ENCODE data around the gene VASH1. TPM values are rescaled to one million over a fixed set of nuclear protein-coding genes. Genes with fewer than 3 reads are reported as not detected.

VASH1 gene
- total and polyA plus RNA-seq, 2 of the 13 experiments (the other 11 are each of a cell fraction or from before 2014, with no cell fraction given): 0.11 to 0.24 TPM

DNA sequence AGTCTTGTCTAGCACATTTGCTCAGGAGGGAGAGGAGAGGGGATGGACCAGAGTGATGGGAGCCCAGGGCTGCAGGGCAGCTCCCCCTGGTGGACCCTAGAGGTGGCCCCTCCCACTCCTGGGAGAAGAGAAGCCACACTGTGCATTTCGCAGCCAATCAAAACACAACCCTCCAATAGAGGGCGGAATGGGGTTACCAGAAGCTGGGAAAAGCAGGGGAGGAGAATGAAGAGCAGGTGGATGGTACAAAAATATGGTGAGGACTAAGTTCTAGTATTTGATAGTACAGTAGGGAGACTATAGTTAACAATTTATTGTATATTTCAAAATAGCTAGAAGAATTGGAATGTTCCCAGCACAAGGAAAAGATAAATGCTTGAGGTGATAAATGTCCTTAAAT, 23.6 kb downstream of the VASH1 start (continued):
- TF ChIP-seq IKZF5 (CRISPR knock-in tag; IDR thresholded peaks at IDR 0.05): no peak
- TF ChIP-seq, protein P1, sequence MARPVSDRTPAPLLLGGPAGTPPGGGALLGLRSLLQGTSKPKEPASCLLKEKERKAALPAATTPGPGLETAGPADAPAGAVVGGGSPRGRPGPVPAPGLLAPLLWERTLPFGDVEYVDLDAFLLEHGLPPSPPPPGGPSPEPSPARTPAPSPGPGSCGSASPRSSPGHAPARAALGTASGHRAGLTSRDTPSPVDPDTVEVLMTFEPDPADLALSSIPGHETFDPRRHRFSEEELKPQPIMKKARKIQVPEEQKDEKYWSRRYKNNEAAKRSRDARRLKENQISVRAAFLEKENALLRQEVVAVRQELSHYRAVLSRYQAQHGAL (CRISPR knock-in tag; IDR thresholded peaks at IDR 0.05; ENCODE audit: not compliant biosample characterization): no peak
- TF ChIP-seq HNRNPK (IDR thresholded peaks at IDR 0.05; ENCODE audit: low read depth, low read length, poor library complexity, severe bottlenecking): no peak
- no peak for TF ChIP-seq PCBP2 (optimal IDR thresholded peaks at IDR 0.05; ENCODE audit: low read depth, low read length, poor library complexity, severe bottlenecking)
- TF ChIP-seq, protein P2, sequence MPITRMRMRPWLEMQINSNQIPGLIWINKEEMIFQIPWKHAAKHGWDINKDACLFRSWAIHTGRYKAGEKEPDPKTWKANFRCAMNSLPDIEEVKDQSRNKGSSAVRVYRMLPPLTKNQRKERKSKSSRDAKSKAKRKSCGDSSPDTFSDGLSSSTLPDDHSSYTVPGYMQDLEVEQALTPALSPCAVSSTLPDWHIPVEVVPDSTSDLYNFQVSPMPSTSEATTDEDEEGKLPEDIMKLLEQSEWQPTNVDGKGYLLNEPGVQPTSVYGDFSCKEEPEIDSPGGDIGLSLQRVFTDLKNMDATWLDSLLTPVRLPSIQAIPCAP (CRISPR knock-in tag; IDR thresholded peaks at IDR 0.05; ENCODE audit: low read depth): no peak
- TF ChIP-seq REPIN1 (CRISPR knock-in tag; IDR thresholded peaks at IDR 0.05; ENCODE audit: borderline replicate concordance, low read depth): no peak
- TF ChIP-seq ARNTL (CRISPR knock-in tag; IDR thresholded peaks at IDR 0.05): no peak
- TF ChIP-seq KIAA2018 (CRISPR knock-in tag; IDR thresholded peaks at IDR 0.05; ENCODE audit: borderline replicate concordance): no peak
- TF ChIP-seq SP5 (CRISPR knock-in tag; IDR thresholded peaks at IDR 0.05; ENCODE audit: borderline replicate concordance, low read depth): 0 out of 2 replicates have a peak, but pooled peaks have one; percentile 42
- no peak for TF ChIP-seq GATA4 (IDR thresholded peaks at IDR 0.05; ENCODE audit: borderline replicate concordance, low read depth)
- TF ChIP-seq ZSCAN21 (CRISPR knock-in tag; IDR thresholded peaks at IDR 0.05; ENCODE audit: borderline replicate concordance): no peak
- no peak for TF ChIP-seq SAFB2 (CRISPR knock-in tag; IDR thresholded peaks at IDR 0.05; ENCODE audit: borderline replicate concordance, low read depth)
- TF ChIP-seq, protein P3, sequence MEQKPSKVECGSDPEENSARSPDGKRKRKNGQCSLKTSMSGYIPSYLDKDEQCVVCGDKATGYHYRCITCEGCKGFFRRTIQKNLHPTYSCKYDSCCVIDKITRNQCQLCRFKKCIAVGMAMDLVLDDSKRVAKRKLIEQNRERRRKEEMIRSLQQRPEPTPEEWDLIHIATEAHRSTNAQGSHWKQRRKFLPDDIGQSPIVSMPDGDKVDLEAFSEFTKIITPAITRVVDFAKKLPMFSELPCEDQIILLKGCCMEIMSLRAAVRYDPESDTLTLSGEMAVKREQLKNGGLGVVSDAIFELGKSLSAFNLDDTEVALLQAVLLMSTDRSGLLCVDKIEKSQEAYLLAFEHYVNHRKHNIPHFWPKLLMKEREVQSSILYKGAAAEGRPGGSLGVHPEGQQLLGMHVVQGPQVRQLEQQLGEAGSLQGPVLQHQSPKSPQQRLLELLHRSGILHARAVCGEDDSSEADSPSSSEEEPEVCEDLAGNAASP (CRISPR knock-in tag; IDR thresholded peaks at IDR 0.05; ENCODE audit: borderline replicate concordance): 0 out of 2 replicates have a peak, but pooled peaks have one; percentile 17
- no peak for TF ChIP-seq KAT8 (CRISPR knock-in tag; IDR thresholded peaks at IDR 0.05)
